SK-N-SH (cell line): ENCODE results near the gene IGF2BP2. TPM values are rescaled to one million over a fixed set of nuclear protein-coding genes. Genes with fewer than 3 reads are reported as not detected.
A peak's percentile ranks its signal among the peaks of the same experiment; 100 is the strongest.

Experiments used
- CTCF ChIA-PET: fragments of 300-600, 350-600 bp; formaldehyde crosslinking; extraction: SDS; loops from one replicate; lab custom pipeline; 2021; lab: Yijun Ruan, JAX
- POLR2A ChIA-PET: fragments of 350-600 bp; sonication (Branson Sonifier 250); formaldehyde crosslinking; extraction: SDS; loops from one replicate; lab custom pipeline; 2020; ENCODE audit warnings: antibody characterized with exemption, inconsistent platforms; lab: Yijun Ruan, JAX
- DNase-seq: peaks from one replicate; pipeline ENCODE4 v3.0.0; 2012
- H2AFZ ChIP-seq: fragments of 200-600 bp; sonication (generic); 2 replicates; pipeline ENCODE4 v1.8.1; 2016; ENCODE audit warnings: antibody characterized with exemption, mild to moderate bottlenecking, low read depth
- H3F3A ChIP-seq: fragments of 200-600 bp; sonication (generic); replicated peaks from 2 replicates; pipeline ENCODE3; 2016; ENCODE audit warnings: antibody characterized with exemption, mild to moderate bottlenecking; ENCODE audit not compliant: insufficient read depth
- H3K27ac ChIP-seq, 2 experiments: fragments of 200-500 bp in 1 of 2; fragments of 200-600 bp in 1 of 2; sonication (Bioruptor generic) in 1 of 2; sonication (generic), shearing (Covaris generic) in 1 of 2; 2 replicates each; pipeline versions ENCODE4 v1.5.1 to v1.6.1; 2014 to 2016; ENCODE audit warnings: low read depth in 2 of 2, inconsistent platforms in 1 of 2, low read length in 1 of 2, mild to moderate bottlenecking in 1 of 2, mixed read lengths in 1 of 2
- H3K27me3 ChIP-seq: fragments of 200-600 bp; sonication (generic), shearing (Covaris generic); 2 replicates; pipeline ENCODE4 v1.6.1; 2016; ENCODE audit warnings: mixed run types; ENCODE audit not compliant: insufficient read depth
- H3K36me3 ChIP-seq, 2 experiments: fragments of 200-500 bp in 1 of 2; fragments of 200-600 bp in 1 of 2; sonication (Bioruptor generic) in 1 of 2; sonication (generic) in 1 of 2; replicated peaks in 1 of 2; 2 replicates each; pipeline versions ENCODE3 to v1.5.1; 2014 to 2016; ENCODE audit warnings: low read length in 1 of 2, mild to moderate bottlenecking in 1 of 2; ENCODE audit not compliant: insufficient read depth in 2 of 2, control insufficient read depth in 1 of 2
- H3K4me1 ChIP-seq, 2 experiments: fragments of 200-500 bp in 1 of 2; fragments of 200-600 bp in 1 of 2; sonication (Bioruptor generic) in 1 of 2; sonication (generic), shearing (Covaris generic) in 1 of 2; 2 replicates each; pipeline versions ENCODE4 v1.5.1 to v1.6.1; 2014 to 2016; ENCODE audit warnings: low read depth in 1 of 2, low read length in 1 of 2, mixed run types in 1 of 2; ENCODE audit not compliant: insufficient read depth in 2 of 2, control insufficient read depth in 1 of 2
- H3K4me2 ChIP-seq: fragments of 200-600 bp; sonication (generic), shearing (Covaris generic); 2 replicates; pipeline ENCODE4 v1.6.1; 2017; ENCODE audit warnings: mixed run types
- H3K4me3 ChIP-seq, 2 experiments: fragments of 200-500 bp in 1 of 2; fragments of 200-600 bp in 1 of 2; sonication (Bioruptor generic) in 1 of 2; sonication (generic), shearing (Covaris generic) in 1 of 2; 2 replicates each; pipeline versions ENCODE4 v1.5.1 to v1.8.1; 2014 to 2016; ENCODE audit warnings: low read depth in 2 of 2, inconsistent platforms in 1 of 2, low read length in 1 of 2, mild to moderate bottlenecking in 1 of 2, mixed read lengths in 1 of 2, moderate library complexity in 1 of 2
- H3K79me2 ChIP-seq: fragments of 200-600 bp; sonication (generic); 2 replicates; pipeline ENCODE4 v1.8.1; 2017; ENCODE audit warnings: mild to moderate bottlenecking; ENCODE audit not compliant: insufficient read depth
- H3K9ac ChIP-seq: fragments of 200-600 bp; sonication (generic); 2 replicates; pipeline ENCODE4 v1.6.1; 2017; ENCODE audit warnings: mixed run types
- H3K9me2 ChIP-seq: fragments of 200-600 bp; sonication (generic); 2 replicates; pipeline ENCODE4 v1.6.1; 2017; ENCODE audit warnings: mixed run types
- H3K9me3 ChIP-seq: fragments of 200-600 bp; sonication (generic); 2 replicates; pipeline ENCODE4 v1.6.1; 2017; ENCODE audit warnings: mixed run types, mild to moderate bottlenecking, moderate library complexity
- H4K20me1 ChIP-seq: fragments of 200-600 bp; sonication (generic); 2 replicates; pipeline ENCODE4 v1.6.1; 2017; ENCODE audit warnings: mild to moderate bottlenecking, mixed run types; ENCODE audit not compliant: insufficient read depth
- CHD2 ChIP-seq: fragments of 150-350 bp; IDR thresholded peaks from 2 replicates; pipeline ENCODE4 v1.6.1; 2018; ENCODE audit warnings: low read length; ENCODE audit not compliant: partially characterized antibody
- CTCF ChIP-seq: fragments of 200-600 bp; sonication (generic); IDR thresholded peaks from 2 replicates; pipeline ENCODE4 v1.6.1; 2017; ENCODE audit warnings: antibody characterized with exemption, mild to moderate bottlenecking, moderate library complexity
- ELF1 ChIP-seq: IDR thresholded peaks from 2 replicates; pipeline ENCODE4 v1.4.0; 2012
- FOSL2 ChIP-seq: IDR thresholded peaks from 2 replicates; pipeline ENCODE4 v1.4.0; 2012; ENCODE audit warnings: low read depth, mild to moderate bottlenecking, moderate library complexity, borderline replicate concordance
- FOXM1 ChIP-seq: IDR thresholded peaks from 2 replicates; pipeline ENCODE4 v1.4.0; 2012; ENCODE audit warnings: low read depth, mild to moderate bottlenecking
- GABPA ChIP-seq: IDR thresholded peaks from 2 replicates; pipeline ENCODE4 v1.4.0; 2012; ENCODE audit warnings: low read depth, mild to moderate bottlenecking
- GATA2 ChIP-seq: sonication (generic); formaldehyde crosslinking; IDR thresholded peaks from 2 replicates; pipeline ENCODE4 v1.5.0; 2020; ENCODE audit warnings: mild to moderate bottlenecking, missing genetic modification reagents
- NFIC ChIP-seq: IDR thresholded peaks from 2 replicates; pipeline ENCODE4 v1.4.0; 2012; ENCODE audit warnings: borderline replicate concordance
- NRF1 ChIP-seq: IDR thresholded peaks from 2 replicates; pipeline ENCODE4 v1.6.1; 2012; ENCODE audit warnings: low read depth, mild to moderate bottlenecking, low read length
- REST ChIP-seq: IDR thresholded peaks from 2 replicates; pipeline ENCODE4 v1.6.1; 2012; ENCODE audit warnings: mild to moderate bottlenecking, low read depth, low read length, moderate library complexity
- RFX5 ChIP-seq: IDR thresholded peaks from 2 replicates; pipeline ENCODE4 v1.6.1; 2012; ENCODE audit warnings: mild to moderate bottlenecking, improper control_type of control experiment, low read length
- SIN3A ChIP-seq: IDR thresholded peaks from 2 replicates; pipeline ENCODE4 v1.6.1; 2012; ENCODE audit warnings: low read depth, mild to moderate bottlenecking, low read length, moderate library complexity, borderline replicate concordance
- USF1 ChIP-seq: IDR thresholded peaks from 2 replicates; pipeline ENCODE4 v1.4.0; 2012; ENCODE audit warnings: low read depth, borderline replicate concordance
- YY1 ChIP-seq: IDR thresholded peaks from 2 replicates; pipeline ENCODE4 v1.4.0; 2012; ENCODE audit warnings: low read depth, mild to moderate bottlenecking
- WGBS: methylation state at CpG from one replicate; pipeline ENCODE4 v1.1.6; 2017; ENCODE audit warnings: low lambda C conversion rate; 5-methylcytosine and 5-hydroxymethylcytosine counted together
- polyA plus RNA-seq, 3 experiments: library from polyadenylated mRNA; depleted of rRNA; stranded (reverse); fragments of >200 nt; gene quantifications; 2 replicates each; pipeline ENCODE4 v1.2.3, GENCODE V29; 2012

IGF2BP2 gene
- polyA plus RNA-seq, 1 of the 3 experiments (the other 2 are of a cell fraction) = 5.4 TPM

- no peaks in the 10 kb centered on the region for H3K9me3 ChIP-seq
- peaks cover 15% of the 10 kb centered on the region for H4K20me1 ChIP-seq
- 80% methylated on average over 1 of the region's 2 CpGs for WGBS
- peaks cover 50% of the 10 kb centered on the region for H3F3A ChIP-seq
- H2AFZ ChIP-seq = no peak overlapping the region
- H3K4me3 ChIP-seq = no peak overlapping the region
- H3K27me3 ChIP-seq = no peaks in the 10 kb centered on the region
- peaks cover 27 to 63% of the 10 kb centered on the region in 2 experiments for H3K36me3 ChIP-seq
- H3K9me2 ChIP-seq = no peaks in the 10 kb centered on the region
- no peak for TF ChIP-seq GABPA
- no peak for TF ChIP-seq GATA2
- TF ChIP-seq, all 33 proteins: peak for 0
- Histone ChIP-seq H3K4me1 (peaks cover 0 to 37% of the 10 kb centered on the region in 2 experiments; a peak in 3 of 4 replicates), H3K79me2 (peaks cover 12% of the 10 kb centered on the region; the same call in 1 of the 2 replicates), H3K27ac (peak overlapping the region in 1 of 2 experiments; percentile 95; a peak in 1 of 4 replicates), H3K4me2 (no peak overlapping the region), H3K9ac (no peak overlapping the region)
- ChIA-PET CTCF (interaction anchor here (5.0 kb wide), 1 partner anchor 114 kb away, joined by 23 read pairs; no protein-coding TSS in a partner anchor), POLR2A (no interaction called here)
- DNase-seq = no peak
These were observed 170.1 kb downstream of the IGF2BP2 start for GRCh38 chr3:185654758-185655145.

- H3K9ac ChIP-seq = no peak overlapping the region
- no peak overlapping the region for H3K4me3 ChIP-seq
- no peaks in the 10 kb centered on the region for H3K9me3 ChIP-seq
- peaks cover 44% of the 10 kb centered on the region for H3F3A ChIP-seq
- no peak for TF ChIP-seq YY1
- TF ChIP-seq NRF1 = no peak
- no peak for TF ChIP-seq USF1
- no peak for TF ChIP-seq ELF1
- TF ChIP-seq FOXM1 = no peak
- TF ChIP-seq CHD2 = no peak
- H3K27me3 ChIP-seq = no peaks in the 10 kb centered on the region
- H4K20me1 ChIP-seq = peaks cover 15% of the 10 kb centered on the region
- H3K4me2 ChIP-seq = no peak overlapping the region
- H2AFZ ChIP-seq = no peak overlapping the region
- peaks cover 0 to 31% of the 10 kb centered on the region in 2 experiments; a peak in 3 of 4 replicates for H3K4me1 ChIP-seq
- ChIA-PET CTCF (interaction anchor here (5.0 kb wide), 1 partner anchor 115 kb away, joined by 23 read pairs; no protein-coding TSS in a partner anchor), POLR2A (no interaction called here)
- peaks cover 8% of the 10 kb centered on the region; the same call in 1 of the 2 replicates for H3K79me2 ChIP-seq
- no peak overlapping the region for H3K27ac ChIP-seq
- no peaks in the 10 kb centered on the region for H3K9me2 ChIP-seq
- WGBS = 95% methylated on average over 11 of the region's 12 CpGs
- peaks cover 33 to 68% of the 10 kb centered on the region in 2 experiments for H3K36me3 ChIP-seq
- no peak for DNase-seq
These were observed 170.7 kb downstream of the IGF2BP2 start for GRCh38 chr3:185653949-185654757.

GRCh38 chr3:185651971-185652370 is 172.9 kb downstream of the IGF2BP2 start:
- CTCF ChIA-PET = interaction anchor here (0.9 to 5.0 kb wide), 3 partner anchors 8 to 117 kb away, joined by 3 to 23 read pairs (median 15); no protein-coding TSS in a partner anchor
- TF ChIP-seq FOSL2 = no peak
- no peak for TF ChIP-seq ELF1
- TF ChIP-seq GABPA = no peak
- no peak for TF ChIP-seq CTCF
- no peak for TF ChIP-seq RFX5
- TF ChIP-seq REST = no peak
- TF ChIP-seq NFIC = no peak
- TF ChIP-seq SIN3A = no peak
- no peak for TF ChIP-seq CHD2

More at GRCh38 chr3:185651971-185652370, 172.9 kb downstream of the IGF2BP2 start:
- 100% methylated on average over 5 of the region's 9 CpGs for WGBS
- H3F3A ChIP-seq = peaks cover 22% of the 10 kb centered on the region
- POLR2A ChIA-PET = no interaction called here
- no peak overlapping the region for H3K27ac ChIP-seq
- no peak overlapping the region for H3K9ac ChIP-seq
- peaks cover 13% of the 10 kb centered on the region for H4K20me1 ChIP-seq
- H3K4me2 ChIP-seq = no peak overlapping the region
- no peak overlapping the region for H3K4me3 ChIP-seq
- H2AFZ ChIP-seq = no peak overlapping the region
- H3K27me3 ChIP-seq = no peaks in the 10 kb centered on the region
- H3K36me3 ChIP-seq = peaks cover 43 to 72% of the 10 kb centered on the region in 2 experiments
- peaks cover 0 to 11% of the 10 kb centered on the region in 2 experiments; a peak in 2 of 4 replicates for H3K4me1 ChIP-seq
- H3K79me2 ChIP-seq = peaks cover 8% of the 10 kb centered on the region; the same call in 1 of the 2 replicates
- H3K9me2 ChIP-seq = no peaks in the 10 kb centered on the region
- no peak for DNase-seq
- H3K9me3 ChIP-seq = no peaks in the 10 kb centered on the region
